Memory B cell (primary cell): ENCODE data around the gene IQSEC3.
"Not testable (repeated sequence)": the region's sequence is repeated elsewhere in the genome, so short reads cannot be mapped to it uniquely, and the experiment has no call there.

Source experiments
- ATAC-seq: fragments of 150-1000 bp; cut with Tn5 transposase; 2 replicates; pipeline ENCODE4 v1.10.0; 2021; ENCODE audit warnings: low read depth, mild to moderate bottlenecking, moderate library complexity
- DNase-seq, 2 donors: peaks; one replicate each; pipeline ENCODE4 v3.0.0; 2022; ENCODE audit warnings: low spot score in 2 of 2
- H3K27ac Mint-ChIP-seq: one replicate; pipeline ENCODE4 v1.8.0; 2022; ENCODE audit warnings: mild to moderate bottlenecking, moderate library complexity, mixed read lengths
- H3K27me3 Mint-ChIP-seq: one replicate; pipeline ENCODE4 v1.8.0; 2022; ENCODE audit warnings: mixed read lengths
- H3K36me3 Mint-ChIP-seq: one replicate; pipeline ENCODE4 v1.8.0; 2022; ENCODE audit warnings: mild to moderate bottlenecking, mixed read lengths
- H3K4me1 Mint-ChIP-seq: one replicate; pipeline ENCODE4 v1.8.0; 2022; ENCODE audit warnings: mixed read lengths
- H3K4me3 Mint-ChIP-seq: one replicate; pipeline ENCODE4 v1.8.0; 2022; ENCODE audit warnings: mild to moderate bottlenecking, moderate library complexity, mixed read lengths
- H3K9me3 Mint-ChIP-seq: one replicate; pipeline ENCODE4 v1.8.0; 2022; ENCODE audit warnings: mixed read lengths

Gene IQSEC3

GRCh38 chr12:66428-66781 lies at the start of gene IQSEC3:
Gene IQSEC3 (plus strand): TSS chr12:66767. CDS start chr12:66883, 116 bp downstream.
- H3K36me3 Mint-ChIP-seq, H3K9me3 Mint-ChIP-seq, H3K4me1 Mint-ChIP-seq, H3K4me3 Mint-ChIP-seq, ATAC-seq, DNase-seq, H3K27ac Mint-ChIP-seq: not testable (repeated sequence)
- peaks cover 24% of the 10 kb centered on the region for H3K27me3 Mint-ChIP-seq

GRCh38 chr12:17370-18340 lies 48.9 kb upstream of the IQSEC3 start:
- not testable (repeated sequence) for H3K4me3 Mint-ChIP-seq, ATAC-seq, H3K4me1 Mint-ChIP-seq, H3K9me3 Mint-ChIP-seq, DNase-seq, H3K27me3 Mint-ChIP-seq, H3K27ac Mint-ChIP-seq
- peaks cover 15% of the 10 kb centered on the region for H3K36me3 Mint-ChIP-seq

- not testable (repeated sequence) for H3K27ac Mint-ChIP-seq, H3K9me3 Mint-ChIP-seq, H3K27me3 Mint-ChIP-seq, DNase-seq, H3K4me1 Mint-ChIP-seq, ATAC-seq, H3K4me3 Mint-ChIP-seq
- H3K36me3 Mint-ChIP-seq: peaks cover 15% of the 10 kb centered on the region
Measured at GRCh38 chr12:18821-19567, 47.6 kb upstream of the IQSEC3 start.

- DNase-seq, ATAC-seq, H3K4me3 Mint-ChIP-seq, H3K27me3 Mint-ChIP-seq, H3K4me1 Mint-ChIP-seq, H3K27ac Mint-ChIP-seq, H3K9me3 Mint-ChIP-seq: not testable (repeated sequence)
- H3K36me3 Mint-ChIP-seq: peaks cover 15% of the 10 kb centered on the region
Measured at GRCh38 chr12:19906-20305, 46.7 kb upstream of the IQSEC3 start.

- peaks cover 6% of the 10 kb centered on the region for H3K4me1 Mint-ChIP-seq
- no peaks in the 10 kb centered on the region for H3K27me3 Mint-ChIP-seq
- ATAC-seq (no peak), DNase-seq (no peak)
- no peak overlapping the region for H3K27ac Mint-ChIP-seq
- H3K9me3 Mint-ChIP-seq: no peaks in the 10 kb centered on the region
- peaks cover 15% of the 10 kb centered on the region for H3K36me3 Mint-ChIP-seq
- H3K4me3 Mint-ChIP-seq: no peak overlapping the region
Measured at GRCh38 chr12:20757-21156, 45.8 kb upstream of the IQSEC3 start.

GRCh38 chr12:21301-22189 lies 45.0 kb upstream of the IQSEC3 start:
- peaks cover 6% of the 10 kb centered on the region for H3K4me1 Mint-ChIP-seq

GRCh38 chr12:22190-22529 lies 44.4 kb upstream of the IQSEC3 start:
- no peak for ATAC-seq
- H3K4me3 Mint-ChIP-seq: no peak overlapping the region
- DNase-seq: no peak
- H3K9me3 Mint-ChIP-seq: no peaks in the 10 kb centered on the region
- peaks cover 6% of the 10 kb centered on the region for H3K4me1 Mint-ChIP-seq
- H3K27me3 Mint-ChIP-seq: no peaks in the 10 kb centered on the region
- peaks cover 15% of the 10 kb centered on the region for H3K36me3 Mint-ChIP-seq
- H3K27ac Mint-ChIP-seq: peak overlapping the region; percentile 11

More at GRCh38 chr12:21301-22189, 45.0 kb upstream of the IQSEC3 start:
- no peak for DNase-seq
- H3K4me3 Mint-ChIP-seq: no peak overlapping the region
- peak overlapping the region; percentile 11 for H3K27ac Mint-ChIP-seq
- peaks cover 15% of the 10 kb centered on the region for H3K36me3 Mint-ChIP-seq
- H3K27me3 Mint-ChIP-seq: no peaks in the 10 kb centered on the region
- no peaks in the 10 kb centered on the region for H3K9me3 Mint-ChIP-seq
- no peak for ATAC-seq

GRCh38 chr12:22530-23201 lies 43.9 kb upstream of the IQSEC3 start:
- Mint-ChIP-seq H3K36me3 (peaks cover 15% of the 10 kb centered on the region), H3K9me3 (no peaks in the 10 kb centered on the region), H3K27me3 (no peaks in the 10 kb centered on the region), H3K4me3 (no peak overlapping the region), H3K27ac (peak overlapping the region; percentile 11), H3K4me1 (peaks cover 6% of the 10 kb centered on the region)
- DNase-seq: no peak
- ATAC-seq: no peak

- not testable (repeated sequence) for H3K9me3 Mint-ChIP-seq, H3K27ac Mint-ChIP-seq, H3K36me3 Mint-ChIP-seq, H3K4me1 Mint-ChIP-seq, H3K27me3 Mint-ChIP-seq, DNase-seq, H3K4me3 Mint-ChIP-seq, ATAC-seq
Measured at GRCh38 chr12:27904-28303, 38.7 kb upstream of the IQSEC3 start.

GRCh38 chr12:38775-39174 lies 27.8 kb upstream of the IQSEC3 start:
- ATAC-seq, H3K4me1 Mint-ChIP-seq, DNase-seq, H3K36me3 Mint-ChIP-seq, H3K27ac Mint-ChIP-seq, H3K27me3 Mint-ChIP-seq, H3K9me3 Mint-ChIP-seq, H3K4me3 Mint-ChIP-seq: not testable (repeated sequence)

- H3K36me3 Mint-ChIP-seq, H3K4me3 Mint-ChIP-seq, H3K27ac Mint-ChIP-seq, DNase-seq, H3K27me3 Mint-ChIP-seq, H3K4me1 Mint-ChIP-seq, H3K9me3 Mint-ChIP-seq, ATAC-seq: not testable (repeated sequence)
Measured at GRCh38 chr12:39555-40265, 26.9 kb upstream of the IQSEC3 start.

- not testable (repeated sequence) for DNase-seq, H3K4me1 Mint-ChIP-seq, H3K36me3 Mint-ChIP-seq, H3K9me3 Mint-ChIP-seq, ATAC-seq, H3K4me3 Mint-ChIP-seq, H3K27ac Mint-ChIP-seq
- H3K27me3 Mint-ChIP-seq: peaks cover 22% of the 10 kb centered on the region
Measured at GRCh38 chr12:44352-44751, 22.2 kb upstream of the IQSEC3 start.
